HG02870 (cell line): ENCODE measurements around the gene FMO3.

Source experiments
- ATAC-seq: cut with Tn5 transposase; IDR thresholded peaks from one replicate; pipeline ENCODE4 v1.9.1; 2021; ENCODE audit warnings: mild to moderate bottlenecking, moderate library complexity; ENCODE audit not compliant: unreplicated experiment

Gene FMO3

DNA sequence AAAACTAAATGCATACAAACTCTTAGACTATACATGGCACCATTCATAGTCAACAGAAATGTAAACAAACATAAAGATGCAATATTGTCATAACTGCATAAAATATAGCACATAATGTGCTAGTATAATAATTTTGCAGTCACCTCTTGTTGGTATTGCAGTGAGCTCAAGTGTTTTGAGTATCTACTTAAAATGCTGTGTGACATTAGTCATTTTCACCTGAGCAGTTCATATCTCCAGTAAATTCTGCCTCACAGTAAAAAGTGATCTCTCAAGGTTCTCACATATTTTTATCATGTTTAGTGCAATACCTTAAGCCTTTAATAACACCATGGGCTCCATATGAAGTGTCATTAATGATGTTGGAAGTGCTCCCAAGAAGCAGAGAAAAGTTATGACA, 64.8 kb downstream of the FMO3 start:
- ATAC-seq, result no peak

DNA sequence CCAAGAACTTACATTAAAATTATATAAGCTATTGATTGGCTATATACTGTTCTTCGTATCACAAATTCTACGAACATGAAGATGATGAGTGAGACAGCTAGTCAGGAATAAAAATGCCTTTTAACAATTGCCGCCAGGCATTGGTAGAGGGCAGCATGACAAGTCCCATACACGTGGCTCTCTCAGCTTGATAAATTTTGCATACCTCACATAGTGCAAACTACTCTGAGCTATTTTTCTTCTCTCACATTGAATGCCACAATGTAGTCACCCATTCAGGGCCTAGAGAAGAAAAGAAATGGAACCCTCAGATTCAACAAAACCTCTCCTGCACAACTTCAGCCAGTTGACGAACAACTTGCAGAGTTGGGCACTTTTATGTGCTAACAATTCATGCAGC, 67.4 kb downstream of the FMO3 start:
- ATAC-seq, result no peak

DNA sequence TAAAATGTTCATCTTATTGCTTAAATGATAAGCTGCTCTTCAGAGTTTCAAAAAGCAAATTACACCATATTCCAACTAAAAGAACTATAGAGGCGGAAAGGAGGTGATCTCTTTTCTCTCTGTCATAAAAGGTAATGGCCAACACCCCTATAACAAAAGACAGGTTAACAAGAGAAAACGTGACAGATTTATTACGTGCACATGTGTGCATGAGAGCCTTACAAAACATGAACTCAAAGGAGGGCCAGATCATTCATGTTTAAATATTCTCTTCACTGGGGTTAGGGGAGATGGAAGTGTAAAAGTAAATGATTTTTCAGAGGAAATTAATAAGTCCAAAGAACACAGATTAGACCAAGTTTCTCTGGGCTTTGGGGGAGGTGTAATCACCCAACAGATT, 67.8 kb downstream of the FMO3 start:
- ATAC-seq, result no peak

- no peak for ATAC-seq
Measured at GRCh38 chr1:171159148-171159547, 68.4 kb downstream of the FMO3 start.

DNA sequence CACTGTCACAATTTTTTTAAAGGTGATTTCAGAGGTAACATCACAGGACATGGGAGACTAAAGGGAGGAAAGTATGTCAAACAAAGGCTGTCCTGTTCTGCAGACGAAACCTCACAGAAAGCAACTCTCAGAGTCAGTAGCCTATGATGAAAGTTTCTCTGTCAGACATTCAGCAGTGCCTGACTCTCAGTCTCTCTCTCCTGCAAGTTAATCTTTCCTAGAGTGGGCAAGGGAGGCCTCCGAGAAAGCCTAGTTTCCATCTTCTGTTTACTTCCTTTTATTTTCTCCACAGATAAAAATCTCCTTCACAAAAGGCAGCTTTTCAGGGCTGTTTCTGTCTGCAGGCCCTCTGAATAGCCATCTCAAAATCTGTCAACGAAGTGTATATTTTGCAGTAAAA, 69.5 kb downstream of the FMO3 start:
- ATAC-seq, result no peak

- ATAC-seq, result no peak
Measured at GRCh38 chr1:171160639-171161354, 70.1 kb downstream of the FMO3 start.

DNA sequence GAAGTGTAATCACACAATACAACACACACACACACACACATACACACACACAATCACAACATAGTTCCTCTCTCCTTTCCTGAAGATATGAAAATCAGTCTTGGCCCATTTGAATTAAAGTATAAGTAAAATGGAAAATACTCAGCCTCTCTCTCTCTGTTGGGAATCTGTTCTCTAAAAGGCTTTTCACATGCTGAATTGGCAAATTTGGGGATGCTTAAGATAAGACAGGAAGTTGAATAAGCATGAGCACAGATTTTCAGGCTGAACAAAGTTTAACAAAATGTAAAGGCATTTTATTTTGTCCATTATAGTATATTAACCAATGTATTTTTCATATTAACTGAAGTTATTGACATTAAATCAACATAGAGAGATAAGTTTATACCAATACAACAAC, 70.7 kb downstream of the FMO3 start:
- no peak for ATAC-seq

GRCh38 chr1:171166361-171166760, 75.7 kb downstream of the FMO3 start:
- no peak for ATAC-seq
